Measurements from ENCODE around the gene CAPN12. TPM values are rescaled to one million over a fixed set of nuclear protein-coding genes. Genes with fewer than 3 reads are reported as not detected.
A peak's percentile ranks its signal among the peaks of the same experiment; 100 is the strongest.

The CAPN12 gene
- total RNA-seq, 2 donors from 2014 or later, result 8.3 to 15.2 TPM

- DNase-seq (no peak), ATAC-seq (replicated peaks in 1 of 2) (no peak)
- no peaks in the 10 kb centered on the region for H3K4me1 Mint-ChIP-seq (ENCODE audit: low read depth)
- H3K36me3 Mint-ChIP-seq (ENCODE audit: insufficient read depth in 2 of 2), result peaks cover 2 to 3% of the 10 kb centered on the region in 2 donors
- no peaks in the 10 kb centered on the region for H3K9me3 Mint-ChIP-seq
- H3K27me3 Mint-ChIP-seq (ENCODE audit: low read depth), result no peaks in the 10 kb centered on the region
- no peak overlapping the region for H3K27ac Mint-ChIP-seq
- no peak overlapping the region for H3K4me3 Mint-ChIP-seq
These were observed 38.9 kb downstream of the CAPN12 start for GRCh38 chr19:38705197-38706019.

- peaks cover 0 to 3% of the 10 kb centered on the region in 2 donors for H3K36me3 Mint-ChIP-seq (ENCODE audit: insufficient read depth in 2 of 2)
- no peak overlapping the region for H3K27ac Mint-ChIP-seq
- no peak overlapping the region for H3K4me3 Mint-ChIP-seq
- H3K9me3 Mint-ChIP-seq, result no peaks in the 10 kb centered on the region
- ATAC-seq (replicated peaks in 1 of 2), result no peak
- H3K27me3 Mint-ChIP-seq (ENCODE audit: low read depth), result no peaks in the 10 kb centered on the region
- H3K4me1 Mint-ChIP-seq (ENCODE audit: low read depth), result peaks cover under 1% of the 10 kb centered on the region
- DNase-seq, result no peak
These were observed 39.7 kb downstream of the CAPN12 start for GRCh38 chr19:38704488-38705026.

GRCh38 chr19:38703509-38703908, 40.8 kb downstream of the CAPN12 start:
- peaks cover 11% of the 10 kb centered on the region for H3K4me1 Mint-ChIP-seq (ENCODE audit: low read depth)

GRCh38 chr19:38702278-38702677, 42.0 kb downstream of the CAPN12 start:
- Mint-ChIP-seq H3K4me1 (ENCODE audit: low read depth) (peaks cover 21% of the 10 kb centered on the region), H3K4me3 (no peak overlapping the region), H3K36me3 (ENCODE audit: insufficient read depth in 2 of 2) (peaks cover 0 to 3% of the 10 kb centered on the region in 2 donors), H3K9me3 (no peaks in the 10 kb centered on the region), H3K27me3 (ENCODE audit: low read depth) (no peaks in the 10 kb centered on the region), H3K27ac (no peak overlapping the region)
- no peak for DNase-seq
- no peak for ATAC-seq (replicated peaks in 1 of 2)

More at GRCh38 chr19:38703509-38703908, 40.8 kb downstream of the CAPN12 start:
- Mint-ChIP-seq H3K36me3 (ENCODE audit: insufficient read depth in 2 of 2) (peaks cover 0 to 3% of the 10 kb centered on the region in 2 donors), H3K27ac (no peak overlapping the region), H3K27me3 (ENCODE audit: low read depth) (no peaks in the 10 kb centered on the region), H3K4me3 (no peak overlapping the region), H3K9me3 (no peaks in the 10 kb centered on the region)
- ATAC-seq (replicated peaks in 1 of 2) (no peak), DNase-seq (no peak)

GRCh38 chr19:38701455-38702063, 42.7 kb downstream of the CAPN12 start:
- Mint-ChIP-seq H3K4me1 (ENCODE audit: low read depth) (peaks cover 21% of the 10 kb centered on the region), H3K27ac (no peak overlapping the region), H3K36me3 (ENCODE audit: insufficient read depth in 2 of 2) (peaks cover 0 to 2% of the 10 kb centered on the region in 2 donors), H3K27me3 (ENCODE audit: low read depth) (no peaks in the 10 kb centered on the region), H3K9me3 (no peaks in the 10 kb centered on the region), H3K4me3 (no peak overlapping the region)
- ATAC-seq (replicated peaks in 1 of 2), result no peak
- DNase-seq, result no peak

GRCh38 chr19:38700902-38701454, 43.3 kb downstream of the CAPN12 start:
- H3K4me3 Mint-ChIP-seq, result no peak overlapping the region
- no peaks in the 10 kb centered on the region for H3K9me3 Mint-ChIP-seq

GRCh38 chr19:38700350-38700901, 43.8 kb downstream of the CAPN12 start:
- Mint-ChIP-seq H3K4me1 (ENCODE audit: low read depth) (peaks cover 22% of the 10 kb centered on the region), H3K9me3 (no peaks in the 10 kb centered on the region), H3K36me3 (ENCODE audit: insufficient read depth in 2 of 2) (no peaks in the 10 kb centered on the region), H3K27me3 (ENCODE audit: low read depth) (no peaks in the 10 kb centered on the region), H3K4me3 (no peak overlapping the region), H3K27ac (no peak overlapping the region)
- DNase-seq (no peak), ATAC-seq (replicated peaks in 1 of 2) (no peak)

More at GRCh38 chr19:38700902-38701454, 43.3 kb downstream of the CAPN12 start:
- DNase-seq (no peak), ATAC-seq (replicated peaks in 1 of 2) (no peak)
- H3K4me1 Mint-ChIP-seq (ENCODE audit: low read depth), result peaks cover 21% of the 10 kb centered on the region
- no peak overlapping the region for H3K27ac Mint-ChIP-seq
- H3K36me3 Mint-ChIP-seq (ENCODE audit: insufficient read depth in 2 of 2), result peaks cover 0 to 1% of the 10 kb centered on the region in 2 donors
- H3K27me3 Mint-ChIP-seq (ENCODE audit: low read depth), result no peaks in the 10 kb centered on the region

GRCh38 chr19:38699647-38700349, 44.5 kb downstream of the CAPN12 start:
- H3K36me3 Mint-ChIP-seq (ENCODE audit: insufficient read depth in 2 of 2), result no peaks in the 10 kb centered on the region
- peak overlapping the region; percentile 60 for H3K27ac Mint-ChIP-seq

GRCh38 chr19:38699027-38699346, 45.3 kb downstream of the CAPN12 start:
- Mint-ChIP-seq H3K4me3 (no peak overlapping the region), H3K36me3 (ENCODE audit: insufficient read depth in 2 of 2) (no peaks in the 10 kb centered on the region), H3K27me3 (ENCODE audit: low read depth) (no peaks in the 10 kb centered on the region), H3K27ac (peak overlapping the region; percentile 60), H3K4me1 (ENCODE audit: low read depth) (peaks cover 37% of the 10 kb centered on the region), H3K9me3 (no peaks in the 10 kb centered on the region)
- DNase-seq (peak in 1 of 2 donors; percentile 20), ATAC-seq (replicated peaks in 1 of 2) (peak in 1 of 2 donors; percentile 51)

More at GRCh38 chr19:38699647-38700349, 44.5 kb downstream of the CAPN12 start:
- no peak for DNase-seq
- no peaks in the 10 kb centered on the region for H3K27me3 Mint-ChIP-seq (ENCODE audit: low read depth)
- ATAC-seq (replicated peaks in 1 of 2), result no peak
- peaks cover 29% of the 10 kb centered on the region for H3K4me1 Mint-ChIP-seq (ENCODE audit: low read depth)
- no peaks in the 10 kb centered on the region for H3K9me3 Mint-ChIP-seq
- H3K4me3 Mint-ChIP-seq, result no peak overlapping the region

- ATAC-seq (replicated peaks in 1 of 2) (no peak), DNase-seq (no peak)
- Mint-ChIP-seq H3K4me3 (peak overlapping the region; percentile 26 to 52), H3K36me3 (ENCODE audit: insufficient read depth in 2 of 2) (no peaks in the 10 kb centered on the region), H3K27me3 (ENCODE audit: low read depth) (no peaks in the 10 kb centered on the region), H3K27ac (peak overlapping the region; percentile 60), H3K9me3 (no peaks in the 10 kb centered on the region), H3K4me1 (ENCODE audit: low read depth) (peaks cover 42% of the 10 kb centered on the region)
These were observed 45.8 kb downstream of the CAPN12 start for GRCh38 chr19:38698225-38699026.

GRCh38 chr19:38697641-38698071, 46.6 kb downstream of the CAPN12 start:
- no peak for DNase-seq
- Mint-ChIP-seq H3K4me3 (no peak overlapping the region), H3K36me3 (ENCODE audit: insufficient read depth in 2 of 2) (no peaks in the 10 kb centered on the region), H3K4me1 (ENCODE audit: low read depth) (peaks cover 46% of the 10 kb centered on the region), H3K9me3 (no peaks in the 10 kb centered on the region), H3K27ac (no peak overlapping the region), H3K27me3 (ENCODE audit: low read depth) (no peaks in the 10 kb centered on the region)
- no peak for ATAC-seq (replicated peaks in 1 of 2)

GRCh38 chr19:38697197-38697596, 47.1 kb downstream of the CAPN12 start:
- DNase-seq, result no peak
- Mint-ChIP-seq H3K27me3 (ENCODE audit: low read depth) (no peaks in the 10 kb centered on the region), H3K9me3 (no peaks in the 10 kb centered on the region), H3K4me1 (ENCODE audit: low read depth) (peaks cover 46% of the 10 kb centered on the region), H3K27ac (no peak overlapping the region), H3K36me3 (ENCODE audit: insufficient read depth in 2 of 2) (no peaks in the 10 kb centered on the region), H3K4me3 (no peak overlapping the region)
- ATAC-seq (replicated peaks in 1 of 2), result no peak
